ENCODE data around the gene LY6G6F.
A peak's percentile ranks its signal among the peaks of the same experiment; 100 is the strongest.
"Not testable (repeated sequence)": the region's sequence is repeated elsewhere in the genome, so short reads cannot be mapped to it uniquely, and the experiment has no call there.

Gene LY6G6F

GRCh38 chr6:31705931-31706330 is 735 bp upstream of the LY6G6F start:
- Histone ChIP-seq H3K4me2 (peak overlapping the region in 1 of 11 experiments; percentile 12; a peak in 1 of 22 replicates), H3K4me1 (peaks cover 38 to 66% (median 55%) of the 10 kb centered on the region in 10 experiments), H3K36me3 (peaks cover under 1 to 9% (median 3%) of the 10 kb centered on the region in 11 experiments; a peak in 15 of 22 replicates), H3K4me3 (no peak overlapping the region), H4K20me1 (peaks cover 0 to 13% (median 12%) of the 10 kb centered on the region in 11 experiments; a peak in 13 of 22 replicates), H3K9ac (no peak overlapping the region), H3K27me3 (no peaks in the 10 kb centered on the region), H3K27ac (no peak overlapping the region), H3K9me3 (replicated peaks in 1 of 11) (no peaks in the 10 kb centered on the region)
- no peak for TF ChIP-seq Cebpa-rat (IDR thresholded peaks at IDR 0.05)

GRCh38 chr6:31707701-31708100 is 1.0 kb downstream of the LY6G6F start:
- Histone ChIP-seq H3K9ac (no peak overlapping the region), H4K20me1 (no peaks in the 10 kb centered on the region), H3K36me3 (no peaks in the 10 kb centered on the region), H3K9me3 (replicated peaks in 1 of 11) (no peaks in the 10 kb centered on the region), H3K4me1 (peaks cover 44 to 71% (median 61%) of the 10 kb centered on the region in 10 experiments), H3K27me3 (no peaks in the 10 kb centered on the region), H3K4me2 (peak overlapping the region; percentile 8 to 54 (median 35); a peak in 18 of 22 replicates), H3K4me3 (no peak overlapping the region), H3K27ac (no peak overlapping the region)
- no peak for TF ChIP-seq Cebpa-rat (IDR thresholded peaks at IDR 0.05)

- H3K36me3 ChIP-seq, result no peaks in the 10 kb centered on the region
- no peaks in the 10 kb centered on the region for H4K20me1 ChIP-seq
- H3K9me3 ChIP-seq (replicated peaks in 1 of 11), result no peaks in the 10 kb centered on the region
- no peaks in the 10 kb centered on the region for H3K27me3 ChIP-seq
- peak overlapping the region in 7 of 11 experiments; percentile 19 to 54 (median 38); a peak in 10 of 22 replicates for H3K4me2 ChIP-seq
- H3K9ac ChIP-seq, result no peak overlapping the region
- no peak overlapping the region for H3K4me3 ChIP-seq
- no peak overlapping the region for H3K27ac ChIP-seq
- peaks cover 46 to 76% (median 65%) of the 10 kb centered on the region in 10 experiments for H3K4me1 ChIP-seq
- TF ChIP-seq Cebpa-rat (IDR thresholded peaks at IDR 0.05), result no peak
Observed at GRCh38 chr6:31708224-31708623, 1.6 kb downstream of the LY6G6F start.

GRCh38 chr6:31709157-31709556 is 2.5 kb downstream of the LY6G6F start:
- peak overlapping the region in 3 of 11 experiments; percentile 23 to 52 (median 35); a peak in 1 of 22 replicates for H3K4me2 ChIP-seq
- 0 out of 22 replicates have a peak overlapping the region, but pooled peaks of 1 of the 11 experiments have one; percentile 40 for H3K27ac ChIP-seq
- H3K36me3 ChIP-seq; H3K27me3 ChIP-seq; H4K20me1 ChIP-seq; H3K4me3 ChIP-seq; H3K9ac ChIP-seq; H3K9me3 ChIP-seq (replicated peaks in 1 of 11): not testable (repeated sequence)
- H3K4me1 ChIP-seq, result peaks cover 44 to 77% (median 66%) of the 10 kb centered on the region in 10 experiments

GRCh38 chr6:31710523-31711219 is 4.0 kb downstream of the LY6G6F start:
- Histone ChIP-seq H3K27me3 (no peaks in the 10 kb centered on the region), H3K4me2 (peak overlapping the region; percentile 63 to 86 (median 82)), H3K4me1 (peaks cover 50 to 90% (median 74%) of the 10 kb centered on the region in 10 experiments), H3K4me3 (peak overlapping the region in 2 of 10 experiments; percentile 21 to 30; a peak in 2 of 20 replicates), H3K9ac (peak overlapping the region in 4 of 11 experiments; percentile 4 to 46 (median 21); a peak in 5 of 22 replicates), H3K27ac (peak overlapping the region in 8 of 11 experiments; percentile 19 to 56 (median 48); a peak in 13 of 22 replicates), H4K20me1 (no peaks in the 10 kb centered on the region), H3K9me3 (replicated peaks in 1 of 11) (no peaks in the 10 kb centered on the region), H3K36me3 (no peaks in the 10 kb centered on the region)
- no peak for TF ChIP-seq Cebpa-rat (IDR thresholded peaks at IDR 0.05)

- Histone ChIP-seq H3K9me3 (replicated peaks in 1 of 11) (no peaks in the 10 kb centered on the region), H3K9ac (peak overlapping the region in 4 of 11 experiments; percentile 4 to 46 (median 21); a peak in 7 of 22 replicates), H3K4me2 (peak overlapping the region; percentile 63 to 86 (median 82)), H3K4me3 (peak overlapping the region in 2 of 10 experiments; percentile 21 to 30; a peak in 2 of 20 replicates), H4K20me1 (no peaks in the 10 kb centered on the region), H3K4me1 (peaks cover 50 to 89% (median 74%) of the 10 kb centered on the region in 10 experiments), H3K27ac (peak overlapping the region in 7 of 11 experiments; percentile 26 to 56 (median 50); a peak in 12 of 22 replicates), H3K27me3 (no peaks in the 10 kb centered on the region), H3K36me3 (no peaks in the 10 kb centered on the region)
- TF ChIP-seq Cebpa-rat (IDR thresholded peaks at IDR 0.05), result no peak
Observed at GRCh38 chr6:31711233-31711632, 4.6 kb downstream of the LY6G6F start.

- H3K4me2 ChIP-seq, result peak overlapping the region; percentile 63 to 86 (median 82)
- H3K27ac ChIP-seq, result peak overlapping the region in 3 of 11 experiments; percentile 6 to 40 (median 15); a peak in 2 of 22 replicates
- peak overlapping the region in 6 of 11 experiments; percentile 13 to 60 (median 32); a peak in 5 of 22 replicates for H3K9ac ChIP-seq
- H3K4me3 ChIP-seq, result no peak overlapping the region
- no peaks in the 10 kb centered on the region for H3K36me3 ChIP-seq
- H3K4me1 ChIP-seq, result peaks cover 48 to 78% (median 64%) of the 10 kb centered on the region in 10 experiments
- H4K20me1 ChIP-seq, result no peaks in the 10 kb centered on the region
- H3K27me3 ChIP-seq, result no peaks in the 10 kb centered on the region
- no peaks in the 10 kb centered on the region for H3K9me3 ChIP-seq (replicated peaks in 1 of 11)
- no peak for TF ChIP-seq Cebpa-rat (IDR thresholded peaks at IDR 0.05)
Observed at GRCh38 chr6:31712296-31712695, 5.6 kb downstream of the LY6G6F start.

GRCh38 chr6:31713465-31713864 is 6.8 kb downstream of the LY6G6F start:
- Histone ChIP-seq H3K4me2 (peak overlapping the region; percentile 46 to 68 (median 62); a peak in 20 of 22 replicates), H3K4me3 (no peak overlapping the region), H3K4me1 (peaks cover 43 to 67% (median 53%) of the 10 kb centered on the region in 10 experiments), H3K36me3 (no peaks in the 10 kb centered on the region), H3K9ac (peak overlapping the region in 9 of 11 experiments; percentile 0 to 63 (median 45); a peak in 9 of 22 replicates), H3K27me3 (no peaks in the 10 kb centered on the region), H4K20me1 (no peaks in the 10 kb centered on the region), H3K9me3 (replicated peaks in 1 of 11) (no peaks in the 10 kb centered on the region), H3K27ac (peak overlapping the region in 2 of 11 experiments; percentile 34 to 46; a peak in 1 of 22 replicates)
- no peak for TF ChIP-seq Cebpa-rat (IDR thresholded peaks at IDR 0.05)

GRCh38 chr6:31713991-31714684 is 7.5 kb downstream of the LY6G6F start:
- TF ChIP-seq Cebpa-rat (IDR thresholded peaks at IDR 0.05), result no peak
- no peaks in the 10 kb centered on the region for H3K27me3 ChIP-seq
- no peak overlapping the region for H3K4me3 ChIP-seq
- no peaks in the 10 kb centered on the region for H3K9me3 ChIP-seq (replicated peaks in 1 of 11)
- no peaks in the 10 kb centered on the region for H4K20me1 ChIP-seq
- H3K36me3 ChIP-seq, result no peaks in the 10 kb centered on the region
- H3K4me1 ChIP-seq, result peaks cover 43 to 60% (median 51%) of the 10 kb centered on the region in 10 experiments
- H3K4me2 ChIP-seq, result peak overlapping the region; percentile 46 to 68 (median 62)
- H3K9ac ChIP-seq, result peak overlapping the region; percentile 0 to 63 (median 43); a peak in 15 of 22 replicates
- peak overlapping the region in 6 of 11 experiments; percentile 7 to 46 (median 18); a peak in 10 of 22 replicates for H3K27ac ChIP-seq

All from BLaER1 treated with 17β-estradiol and CSF1 and Interleukin-3, amounts not matched to agents 10 nM and 100 nM (cell line).